Tibial artery (tissue), 4 donors: ENCODE results near the gene AQP7.
"Not testable (repeated sequence)": the region's sequence is repeated elsewhere in the genome, so short reads cannot be mapped to it uniquely, and the experiment has no call there.

Experiments used
- DNase-seq, 2 donors: peaks; one replicate each; pipeline ENCODE4 v3.0.0-alpha.2; 2019
- H3K27ac ChIP-seq, 2 donors: fragments of 200-600 bp; sonication (generic) in 1 of 2; 1 replicate in 1 of 2; 2 replicates in 1 of 2; pipeline ENCODE4 v1.5.1; 2018 to 2019; ENCODE audit warnings: mild to moderate bottlenecking in 1 of 2
- H3K27me3 ChIP-seq, 2 donors: fragments of 200-600 bp; sonication (generic) in 1 of 2; one replicate each; pipeline versions ENCODE4 v1.5.1 to v1.6.0; 2016 to 2019
- H3K36me3 ChIP-seq, 3 donors: fragments of 200-600 bp; sonication (generic) in 2 of 3; one replicate each; pipeline ENCODE4 v1.5.1; 2016 to 2019; ENCODE audit warnings: mild to moderate bottlenecking in 2 of 3
- H3K4me1 ChIP-seq, 4 donors: fragments of 200-600 bp; sonication (generic) in 2 of 4; 1 replicate in 3 of 4; 2 replicates in 1 of 4; pipeline ENCODE4 v1.5.1; 2016 to 2019
- H3K4me3 ChIP-seq, 2 donors: fragments of 200-600 bp; sonication (generic) in 1 of 2; 1 replicate in 1 of 2; 2 replicates in 1 of 2; pipeline ENCODE4 v1.5.1; 2018 to 2019; ENCODE audit warnings: mild to moderate bottlenecking in 2 of 2
- H3K9me3 ChIP-seq, 3 donors: fragments of 200-600 bp; sonication (generic) in 1 of 3; one replicate each; pipeline ENCODE4 v1.5.1; 2016 to 2019
- CTCF ChIP-seq, 2 experiments: fragments of 200-600 bp in 1 of 2; fragments of 450-650 bp in 1 of 2; IDR thresholded peaks; one replicate each; pipeline ENCODE4 v1.5.1; 2017 to 2019; ENCODE audit warnings: antibody characterized with exemption in 2 of 2, mild to moderate bottlenecking in 1 of 2, moderate library complexity in 1 of 2
- intact Hi-C: fragments of 100-400 bp; cut with DNase I; formaldehyde crosslinking; loops from one replicate; pipeline ENCODE4 v1.15.0; 2023; ENCODE audit warnings: low total_unique reads

Gene AQP7

GRCh38 chr9:33402371-33402770 is at the start of gene AQP7:
Gene AQP7, minus strand, starts transcription at chr9:33402568. Its CDS starts 1,306 bp downstream, at chr9:33401262.
- H3K4me3 ChIP-seq, H3K36me3 ChIP-seq, H3K9me3 ChIP-seq, H3K27me3 ChIP-seq, intact Hi-C loops: not testable (repeated sequence)
- DNase-seq, result peak in 1 of 2 donors; percentile 80
- H3K27ac ChIP-seq, result peak within 1 kb of the TSS; percentile 44 to 62
- peaks cover 0 to 39% (median 16%) of the 10 kb centered on the region in 4 donors for H3K4me1 ChIP-seq

- intact Hi-C loops, result no loop called here
- DNase-seq, result no peak
- peaks cover 3 to 24% (median 16%) of the 10 kb centered on the region in 4 donors for H3K4me1 ChIP-seq
- no peak overlapping the region for H3K27ac ChIP-seq
- no peaks in the 10 kb centered on the region for H3K36me3 ChIP-seq
- no peak for TF ChIP-seq CTCF (IDR thresholded peaks at IDR 0.05)
- no peaks in the 10 kb centered on the region for H3K9me3 ChIP-seq
- no peaks in the 10 kb centered on the region for H3K27me3 ChIP-seq
- no peak overlapping the region for H3K4me3 ChIP-seq
Measured at GRCh38 chr9:33450621-33451146, 48.3 kb upstream of the AQP7 start.

GRCh38 chr9:33449715-33450114 is 47.3 kb upstream of the AQP7 start:
- Histone ChIP-seq H3K27me3 (no peaks in the 10 kb centered on the region), H3K36me3 (no peaks in the 10 kb centered on the region), H3K27ac (no peak overlapping the region), H3K9me3 (no peaks in the 10 kb centered on the region), H3K4me1 (peaks cover 3 to 29% (median 16%) of the 10 kb centered on the region in 4 donors), H3K4me3 (no peak overlapping the region)
- intact Hi-C loops, result no loop called here
- TF ChIP-seq CTCF (IDR thresholded peaks at IDR 0.05), result no peak
- DNase-seq, result no peak

- TF ChIP-seq CTCF (IDR thresholded peaks at IDR 0.05), result no peak
- intact Hi-C loops, result no loop called here
- H3K9me3 ChIP-seq, result no peaks in the 10 kb centered on the region
- H3K4me1 ChIP-seq, result peaks cover 3 to 27% (median 16%) of the 10 kb centered on the region in 4 donors
- peak overlapping the region; percentile 8 to 36 for H3K27ac ChIP-seq
- H3K36me3 ChIP-seq, result no peaks in the 10 kb centered on the region
- no peak for DNase-seq
- H3K27me3 ChIP-seq, result no peaks in the 10 kb centered on the region
- H3K4me3 ChIP-seq, result peak overlapping the region; percentile 47 to 59
Measured at GRCh38 chr9:33447799-33448553, 45.6 kb upstream of the AQP7 start.

GRCh38 chr9:33446946-33447798 is 44.8 kb upstream of the AQP7 start, which contains the start of gene AQP3:
Gene AQP3, minus strand, starts transcription at chr9:33447593. Its CDS starts 63 bp downstream, at chr9:33447530.
- intact Hi-C loops, result no loop called here
- Histone ChIP-seq H3K4me3 (peak within 1 kb of the TSS; percentile 47 to 59), H3K27me3 (no peaks in the 10 kb centered on the region), H3K27ac (peak within 1 kb of the TSS; percentile 8 to 36), H3K4me1 (peaks cover 3 to 23% (median 16%) of the 10 kb centered on the region in 4 donors), H3K36me3 (peaks cover 0 to 4% (median 0%) of the 10 kb centered on the region in 3 donors), H3K9me3 (no peaks in the 10 kb centered on the region)
- TF ChIP-seq CTCF (IDR thresholded peaks at IDR 0.05), result no peak
- peak; percentile 38 to 81 for DNase-seq
